Naive thymus-derived CD4-positive, alpha-beta T cell (primary cell): ENCODE measurements around the gene SIGLEC7. TPM values are rescaled to one million over a fixed set of nuclear protein-coding genes. Genes with fewer than 3 reads are reported as not detected.
"Not testable (repeated sequence)": the region's sequence is repeated elsewhere in the genome, so short reads cannot be mapped to it uniquely, and the experiment has no call there.

Source experiments
- ATAC-seq: fragments of 150-1000 bp; cut with Tn5 transposase; 2 replicates; pipeline ENCODE4 v1.10.0; 2021; ENCODE audit warnings: mild to moderate bottlenecking, moderate library complexity
- CTCF ChIA-PET: fragments of 350-600 bp; sonication (Branson Sonifier 250); formaldehyde crosslinking; loops from one replicate; lab custom pipeline; 2021; ENCODE audit warnings: antibody characterized with exemption; lab: Charles Lee
- POLR2A ChIA-PET: fragments of 350-600 bp; sonication (Branson Sonifier 250); formaldehyde crosslinking; loops from one replicate; lab custom pipeline; 2021; ENCODE audit warnings: antibody characterized with exemption, inconsistent platforms; lab: Charles Lee
- DNase-seq, 9 donors: peaks; one replicate each; pipeline versions ENCODE4 v3.0.0 to v3.0.0-alpha.2; 2020 to 2022; ENCODE audit warnings: mixed read lengths in 1 of 9
- H3K27ac ChIP-seq: one replicate; pipeline ENCODE4 v1.7.0; 2013; ENCODE audit warnings: mild to moderate bottlenecking, low read depth, low read length, moderate library complexity
- H3K27me3 ChIP-seq, 2 donors: one replicate each; pipeline ENCODE4 v1.7.0; 2013; ENCODE audit warnings: low read length in 2 of 2, mild to moderate bottlenecking in 2 of 2, moderate library complexity in 2 of 2; ENCODE audit not compliant: control insufficient read depth in 2 of 2, insufficient read depth in 2 of 2
- H3K36me3 ChIP-seq, 3 experiments: 1 replicate in 2 of 3; 2 replicates in 1 of 3; pipeline ENCODE4 v1.7.0; 2013; ENCODE audit warnings: low read length in 3 of 3, mild to moderate bottlenecking in 3 of 3, moderate library complexity in 1 of 3; ENCODE audit not compliant: insufficient read depth in 3 of 3, control insufficient read depth in 2 of 3
- H3K4me1 ChIP-seq, 2 donors: one replicate each; pipeline ENCODE4 v1.7.0; 2013; ENCODE audit warnings: low read length in 2 of 2, mild to moderate bottlenecking in 2 of 2, moderate library complexity in 1 of 2; ENCODE audit not compliant: control insufficient read depth in 2 of 2, insufficient read depth in 2 of 2
- H3K4me3 ChIP-seq: 2 replicates; pipeline ENCODE4 v1.7.0; 2013; ENCODE audit warnings: mild to moderate bottlenecking, low read length
- H3K9me3 ChIP-seq, 3 experiments: 1 replicate in 2 of 3; 2 replicates in 1 of 3; pipeline ENCODE4 v1.7.0; 2013; ENCODE audit warnings: low read length in 3 of 3; ENCODE audit not compliant: control insufficient read depth in 2 of 3
- H3K27ac Mint-ChIP-seq, 9 donors: one replicate each; pipeline ENCODE4 v1.8.0; 2020 to 2022; ENCODE audit warnings: mixed read lengths in 9 of 9, mild to moderate bottlenecking in 8 of 9, moderate library complexity in 5 of 9, inconsistent platforms in 2 of 9
- H3K27me3 Mint-ChIP-seq, 5 donors: one replicate each; pipeline ENCODE4 v1.8.0; 2021 to 2022; ENCODE audit warnings: mixed read lengths in 5 of 5, mild to moderate bottlenecking in 1 of 5
- H3K36me3 Mint-ChIP-seq, 5 donors: one replicate each; pipeline ENCODE4 v1.8.0; 2020 to 2022; ENCODE audit warnings: mixed read lengths in 5 of 5, mild to moderate bottlenecking in 3 of 5, inconsistent platforms in 1 of 5
- H3K4me1 Mint-ChIP-seq, 7 donors: one replicate each; pipeline ENCODE4 v1.8.0; 2020 to 2022; ENCODE audit warnings: mixed read lengths in 7 of 7, mild to moderate bottlenecking in 3 of 7, inconsistent platforms in 1 of 7
- H3K4me3 Mint-ChIP-seq, 10 donors: one replicate each; pipeline ENCODE4 v1.8.0; 2020 to 2022; ENCODE audit warnings: mild to moderate bottlenecking in 10 of 10, mixed read lengths in 10 of 10, moderate library complexity in 6 of 10, inconsistent platforms in 2 of 10
- H3K9me3 Mint-ChIP-seq, 11 donors: one replicate each; pipeline ENCODE4 v1.8.0; 2020 to 2022; ENCODE audit warnings: mixed read lengths in 11 of 11, mild to moderate bottlenecking in 4 of 11, inconsistent platforms in 1 of 11, moderate library complexity in 1 of 11
- intact Hi-C, 2 donors: fragments of 100-400 bp; cut with micrococcal nuclease; formaldehyde crosslinking; loops; one replicate each; pipeline ENCODE4 v1.15.1; 2023
- polyA plus RNA-seq, 2 donors: library from polyadenylated mRNA; unstranded; fragments of 300-500 nt; fragmentation: Illumina TruSeq; gene quantifications; one replicate each; pipeline ENCODE4 v1.2.3, GENCODE V29; 2021
- total RNA-seq, 6 experiments: library from RNA in 5 of 6; stranded (reverse) in 5 of 6; gene quantifications; 1 replicate in 5 of 6; 2 replicates in 1 of 6; pipeline ENCODE4 v1.2.3 and lab custom pipeline; 2021 to 2026

The SIGLEC7 gene
- total and polyA plus RNA-seq, 7 experiments from 2014 or later = 0.25 to 10.3 (median 0.68) TPM; not detected in 2

DNA sequence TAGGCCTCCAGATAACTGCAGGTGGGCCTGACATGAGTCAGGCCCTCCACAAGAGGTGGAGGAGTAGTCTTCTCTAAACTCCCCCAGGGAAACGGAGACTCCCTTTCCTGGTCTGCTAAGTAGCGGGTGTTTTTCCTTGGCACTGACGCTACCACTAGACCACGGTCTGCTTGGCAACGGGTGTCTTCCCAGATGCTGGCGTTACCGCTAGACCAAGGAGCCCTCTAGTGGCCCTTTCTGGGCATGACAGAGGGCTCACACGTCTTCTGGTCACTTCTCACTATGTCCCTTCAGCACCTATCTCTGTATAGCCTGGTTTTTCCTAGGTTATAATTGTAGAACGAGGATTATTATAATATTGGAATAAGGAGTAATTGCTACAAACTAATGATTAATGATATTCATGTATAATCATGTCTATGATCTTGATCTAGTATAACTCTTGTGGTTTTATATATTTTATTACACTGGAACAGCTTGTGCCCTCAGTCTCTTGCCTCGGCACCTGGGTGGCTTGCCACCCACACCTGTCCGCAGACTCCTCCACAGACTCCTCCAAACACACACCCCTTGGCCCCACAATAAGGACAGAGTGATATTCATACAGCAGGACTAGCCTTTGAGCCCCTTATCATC, 27.3 kb downstream of the SIGLEC7 start:
- peaks cover 0 to 24% (median 7%) of the 10 kb centered on the region in 5 donors for H3K27me3 Mint-ChIP-seq
- H3K27me3 ChIP-seq, H3K4me3 ChIP-seq, POLR2A ChIA-PET, H3K36me3 Mint-ChIP-seq, H3K9me3 ChIP-seq, H3K9me3 Mint-ChIP-seq, H3K27ac ChIP-seq, ATAC-seq, H3K36me3 ChIP-seq: not testable (repeated sequence)
- peak; percentile 25 to 73 (median 57) for DNase-seq
- H3K4me3 Mint-ChIP-seq = peak overlapping the region in 2 of 10 donors; percentile 12 to 43
- intact Hi-C loops = loop anchor here (1.0 to 2.0 kb wide), 3 partner anchors 11 to 73 kb away; partner anchors contain the start of gene CTU1 (in 1 of the 2)
- H3K4me1 ChIP-seq = peaks cover 15 to 17% of the 10 kb centered on the region in 2 donors
- CTCF ChIA-PET = interaction anchor here (1.0 to 2.4 kb wide), 4 partner anchors 11 to 148 kb away, joined by 3 to 9 read pairs (median 4); no protein-coding TSS in a partner anchor
- H3K27ac Mint-ChIP-seq = peak overlapping the region in 2 of 9 donors; percentile 48 to 57
- H3K4me1 Mint-ChIP-seq = peaks cover 10 to 38% (median 28%) of the 10 kb centered on the region in 7 donors

GRCh38 chr19:51172223-51172622, 30.1 kb downstream of the SIGLEC7 start:
- H3K27me3 ChIP-seq = no peaks in the 10 kb centered on the region
- ChIA-PET POLR2A (no interaction called here), CTCF (no interaction called here)
- H3K36me3 Mint-ChIP-seq = no peaks in the 10 kb centered on the region
- DNase-seq (no peak), ATAC-seq (no peak)
- H3K36me3 ChIP-seq = no peaks in the 10 kb centered on the region
- peaks cover 0 to 19% (median 7%) of the 10 kb centered on the region in 5 donors for H3K27me3 Mint-ChIP-seq
- no peak overlapping the region for H3K27ac Mint-ChIP-seq
- H3K4me1 ChIP-seq = peaks cover 9 to 11% of the 10 kb centered on the region in 2 donors
- H3K9me3 ChIP-seq = no peaks in the 10 kb centered on the region
- H3K4me3 Mint-ChIP-seq = no peak overlapping the region
- H3K9me3 Mint-ChIP-seq = no peaks in the 10 kb centered on the region
- no peak overlapping the region for H3K27ac ChIP-seq
- intact Hi-C loops = no loop called here
- peaks cover 4 to 28% (median 19%) of the 10 kb centered on the region in 7 donors for H3K4me1 Mint-ChIP-seq
- H3K4me3 ChIP-seq = no peak overlapping the region

DNA sequence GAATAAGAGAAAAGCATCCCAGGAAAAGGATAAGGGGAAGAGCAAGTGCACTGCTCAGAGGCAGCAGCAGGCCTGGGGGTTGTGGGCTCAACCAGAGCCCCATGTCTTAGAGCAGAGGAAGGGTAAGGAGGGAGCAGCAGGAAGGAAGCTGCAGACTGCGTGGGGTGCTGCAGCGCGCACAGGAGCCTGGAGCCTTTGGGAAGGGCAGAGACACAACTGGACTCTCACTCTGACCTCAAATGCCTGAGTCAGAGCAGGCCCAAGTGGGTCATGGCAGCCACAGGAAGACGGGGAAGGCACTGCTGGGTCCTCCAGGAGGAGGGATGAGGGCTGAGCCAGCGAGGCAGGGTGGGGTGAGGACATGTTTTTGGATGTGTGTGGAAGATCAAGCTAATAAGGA, 31.6 kb downstream of the SIGLEC7 start:
- Histone ChIP-seq H3K4me1 (no peaks in the 10 kb centered on the region), H3K4me3 (no peak overlapping the region), H3K36me3 (no peaks in the 10 kb centered on the region), H3K9me3 (no peaks in the 10 kb centered on the region), H3K27me3 (no peaks in the 10 kb centered on the region), H3K27ac (no peak overlapping the region)
- intact Hi-C loops = no loop called here
- Mint-ChIP-seq H3K4me1 (peaks cover 0 to 13% (median 7%) of the 10 kb centered on the region in 7 donors), H3K27me3 (peaks cover 0 to 16% (median 4%) of the 10 kb centered on the region in 5 donors), H3K36me3 (no peaks in the 10 kb centered on the region), H3K9me3 (no peaks in the 10 kb centered on the region), H3K4me3 (no peak overlapping the region), H3K27ac (no peak overlapping the region)
- ChIA-PET POLR2A (no interaction called here), CTCF (no interaction called here)
- DNase-seq (no peak), ATAC-seq (no peak)

- ChIA-PET CTCF (interaction anchor here (0.6 kb wide), 1 partner anchor 79 kb away, joined by 3 read pairs; no protein-coding TSS in a partner anchor), POLR2A (no interaction called here)
- Histone ChIP-seq H3K36me3 (no peaks in the 10 kb centered on the region), H3K4me1 (no peaks in the 10 kb centered on the region), H3K27ac (no peak overlapping the region), H3K9me3 (no peaks in the 10 kb centered on the region), H3K27me3 (no peaks in the 10 kb centered on the region), H3K4me3 (no peak overlapping the region)
- ATAC-seq (no peak), DNase-seq (no peak)
- Mint-ChIP-seq H3K36me3 (no peaks in the 10 kb centered on the region), H3K4me1 (peaks cover 0 to 13% (median 0%) of the 10 kb centered on the region in 7 donors), H3K27ac (no peak overlapping the region), H3K4me3 (no peak overlapping the region), H3K27me3 (peaks cover 7 to 14% (median 8%) of the 10 kb centered on the region in 5 donors), H3K9me3 (no peaks in the 10 kb centered on the region)
- intact Hi-C loops = no loop called here
Measured at GRCh38 chr19:51179256-51179655, 37.2 kb downstream of the SIGLEC7 start.

GRCh38 chr19:51181377-51181912, 39.3 kb downstream of the SIGLEC7 start:
- Mint-ChIP-seq H3K9me3 (no peaks in the 10 kb centered on the region), H3K27ac (no peak overlapping the region), H3K27me3 (peaks cover 16 to 20% (median 16%) of the 10 kb centered on the region in 5 donors), H3K4me3 (no peak overlapping the region), H3K36me3 (no peaks in the 10 kb centered on the region), H3K4me1 (peaks cover 0 to 16% (median 0%) of the 10 kb centered on the region in 7 donors)
- Histone ChIP-seq H3K27me3 (no peaks in the 10 kb centered on the region), H3K4me1 (no peaks in the 10 kb centered on the region), H3K27ac (no peak overlapping the region), H3K4me3 (no peak overlapping the region), H3K36me3 (no peaks in the 10 kb centered on the region), H3K9me3 (no peaks in the 10 kb centered on the region)
- POLR2A ChIA-PET = no interaction called here
- CTCF ChIA-PET = no interaction called here
- no peak for ATAC-seq
- intact Hi-C loops = no loop called here
- no peak for DNase-seq

GRCh38 chr19:51181913-51182419, 39.9 kb downstream of the SIGLEC7 start:
- CTCF ChIA-PET = no interaction called here
- H3K27ac Mint-ChIP-seq = no peak overlapping the region
- no peaks in the 10 kb centered on the region for H3K36me3 Mint-ChIP-seq
- ATAC-seq (no peak), DNase-seq (no peak)
- H3K36me3 ChIP-seq = no peaks in the 10 kb centered on the region
- peak overlapping the region in 3 of 10 donors; percentile 2 to 44 (median 20) for H3K4me3 Mint-ChIP-seq
- H3K27ac ChIP-seq = no peak overlapping the region
- peaks cover 16 to 20% (median 16%) of the 10 kb centered on the region in 5 donors for H3K27me3 Mint-ChIP-seq
- peaks cover 0 to 16% (median 0%) of the 10 kb centered on the region in 7 donors for H3K4me1 Mint-ChIP-seq
- no peaks in the 10 kb centered on the region for H3K9me3 ChIP-seq
- no peaks in the 10 kb centered on the region for H3K27me3 ChIP-seq
- no peaks in the 10 kb centered on the region for H3K4me1 ChIP-seq
- POLR2A ChIA-PET = no interaction called here
- H3K4me3 ChIP-seq = no peak overlapping the region
- intact Hi-C loops = no loop called here
- H3K9me3 Mint-ChIP-seq = no peaks in the 10 kb centered on the region
